KMS-11 (cell line): ENCODE data around the gene VEGFB.

Experiments used
- H2AFZ ChIP-seq: fragments of 200-600 bp; sonication (generic); 2 replicates; pipeline ENCODE4 v1.6.1; 2016; ENCODE audit warnings: antibody characterized with exemption, mixed run types, low read depth
- H3K27ac ChIP-seq: fragments of 200-600 bp; sonication (generic); 2 replicates; pipeline ENCODE4 v1.6.1; 2016; ENCODE audit warnings: mild to moderate bottlenecking, mixed run types
- H3K27me3 ChIP-seq: fragments of 200-600 bp; sonication (generic); 2 replicates; pipeline ENCODE4 v1.6.1; 2017; ENCODE audit warnings: mild to moderate bottlenecking, low read depth, mixed run types, moderate library complexity; ENCODE audit not compliant: insufficient read depth
- H3K36me3 ChIP-seq: fragments of 200-600 bp; sonication (generic); 2 replicates; pipeline ENCODE4 v1.6.1; 2017; ENCODE audit warnings: mild to moderate bottlenecking, mixed run types; ENCODE audit not compliant: insufficient read depth
- H3K4me1 ChIP-seq: fragments of 200-600 bp; sonication (generic); 2 replicates; pipeline ENCODE4 v1.6.1; 2016; ENCODE audit warnings: mild to moderate bottlenecking, low read depth, mixed run types; ENCODE audit not compliant: poor library complexity, severe bottlenecking
- H3K4me2 ChIP-seq: fragments of 200-600 bp; sonication (generic); 2 replicates; pipeline ENCODE4 v1.7.0; 2016; ENCODE audit warnings: mild to moderate bottlenecking, mixed run types
- H3K4me3 ChIP-seq: fragments of 200-600 bp; sonication (generic); IDR thresholded peaks from 2 replicates; pipeline ENCODE4 v1.6.1; 2017; ENCODE audit warnings: low read depth, low read length, mixed read lengths; ENCODE audit not compliant: insufficient read depth
- H3K79me2 ChIP-seq: fragments of 200-600 bp; sonication (generic); 2 replicates; pipeline ENCODE4 v1.6.1; 2016; ENCODE audit warnings: low read depth, mixed run types; ENCODE audit not compliant: insufficient read depth
- H3K9ac ChIP-seq: fragments of 200-600 bp; sonication (generic); 2 replicates; pipeline ENCODE4 v1.6.1; 2016; ENCODE audit warnings: mild to moderate bottlenecking, mixed run types
- H4K20me1 ChIP-seq: fragments of 200-600 bp; sonication (generic); 2 replicates; pipeline ENCODE4 v1.6.1; 2016; ENCODE audit warnings: mild to moderate bottlenecking, mixed run types; ENCODE audit not compliant: insufficient read depth
- CTCF ChIP-seq: fragments of 200-600 bp; sonication (generic); conservative IDR thresholded peaks from 2 replicates; pipeline ENCODE4 v1.6.1; 2017; ENCODE audit warnings: low read depth, mild to moderate bottlenecking, antibody characterized with exemption, low read length, moderate library complexity, mixed read lengths

Gene VEGFB

GRCh38 chr11:64288353-64288750 is 54.0 kb downstream of the VEGFB start:
- H3K4me1 ChIP-seq: peaks cover 18% of the 10 kb centered on the region
- H3K27me3 ChIP-seq: no peaks in the 10 kb centered on the region; the same call in 1 of the 2 replicates
- no peak for TF ChIP-seq CTCF
- no peak overlapping the region for H3K4me3 ChIP-seq
- no peak overlapping the region for H3K27ac ChIP-seq
- H3K36me3 ChIP-seq: no peaks in the 10 kb centered on the region
- no peak overlapping the region for H2AFZ ChIP-seq
- peaks cover 9% of the 10 kb centered on the region for H3K79me2 ChIP-seq
- H4K20me1 ChIP-seq: no peaks in the 10 kb centered on the region
- H3K9ac ChIP-seq: no peak overlapping the region
- H3K4me2 ChIP-seq: no peak overlapping the region
